GM21515 (cell line): Measurements from ENCODE around the gene NPIPB4.
A peak's percentile ranks its signal among the peaks of the same experiment; 100 is the strongest.
"Not testable (repeated sequence)": the region's sequence is repeated elsewhere in the genome, so short reads cannot be mapped to it uniquely, and the experiment has no call there.

Experiments
- ATAC-seq: cut with Tn5 transposase; IDR thresholded peaks from one replicate; pipeline ENCODE4 v1.9.1; 2021; ENCODE audit not compliant: unreplicated experiment

Gene NPIPB4

GRCh38 chr16:21857656-21858055, at the start of gene NPIPB4:
Gene NPIPB4 (minus strand): TSS chr16:21857756. CDS start chr16:21857378, 378 bp downstream.
- not testable (repeated sequence) for ATAC-seq

DNA sequence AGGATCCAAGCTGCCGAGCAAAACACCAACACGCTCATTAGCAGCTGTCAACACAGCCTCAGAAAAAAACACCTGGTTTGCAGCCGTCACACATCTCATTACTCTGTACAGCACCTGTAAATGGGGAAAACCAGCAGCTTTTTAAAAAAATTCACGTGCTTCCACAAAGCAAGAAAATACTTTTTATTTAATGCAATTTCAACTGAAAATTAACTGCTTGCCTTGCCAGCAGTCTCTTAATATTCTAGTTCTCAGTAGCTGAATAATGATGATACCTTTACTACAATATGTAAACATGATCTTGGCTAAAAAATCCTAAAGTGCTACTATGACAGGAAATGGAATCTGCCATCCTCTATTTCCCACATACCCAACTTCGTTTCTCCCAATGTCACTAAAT, 41.4 kb upstream of the NPIPB4 start:
- not testable (repeated sequence) for ATAC-seq

- not testable (repeated sequence) for ATAC-seq
Observed at GRCh38 chr16:21881988-21882387, 24.4 kb upstream of the NPIPB4 start.

GRCh38 chr16:21837186-21837585, 20.4 kb downstream of the NPIPB4 start:
- ATAC-seq, result not testable (repeated sequence)

- not testable (repeated sequence) for ATAC-seq
Observed at GRCh38 chr16:21836334-21836733, 21.2 kb downstream of the NPIPB4 start.

GRCh38 chr16:21835747-21836146, 21.8 kb downstream of the NPIPB4 start:
- not testable (repeated sequence) for ATAC-seq

DNA sequence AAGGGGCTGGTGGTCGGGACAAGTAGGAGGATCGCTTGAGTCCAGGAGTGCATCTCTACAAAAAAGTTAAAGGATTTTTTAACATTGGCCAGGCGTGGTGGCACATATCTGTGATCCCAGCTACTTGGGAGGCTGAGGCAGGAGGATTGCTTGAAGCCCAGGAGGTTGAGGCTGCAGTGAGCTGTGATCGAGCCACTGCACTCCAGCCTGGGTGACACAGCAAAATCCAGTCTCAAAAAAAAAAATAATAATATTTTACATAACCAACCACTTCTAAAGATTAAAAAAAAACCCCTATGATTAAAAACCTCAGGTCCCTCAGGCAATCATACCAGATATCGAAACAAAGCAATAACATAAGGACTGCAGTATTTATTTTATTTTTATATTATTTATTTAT, 23.3 kb downstream of the NPIPB4 start:
- not testable (repeated sequence) for ATAC-seq

GRCh38 chr16:21829929-21830328, 27.6 kb downstream of the NPIPB4 start:
- ATAC-seq, result not testable (repeated sequence)

GRCh38 chr16:21826067-21826706, 31.4 kb downstream of the NPIPB4 start:
- ATAC-seq, result not testable (repeated sequence)

DNA sequence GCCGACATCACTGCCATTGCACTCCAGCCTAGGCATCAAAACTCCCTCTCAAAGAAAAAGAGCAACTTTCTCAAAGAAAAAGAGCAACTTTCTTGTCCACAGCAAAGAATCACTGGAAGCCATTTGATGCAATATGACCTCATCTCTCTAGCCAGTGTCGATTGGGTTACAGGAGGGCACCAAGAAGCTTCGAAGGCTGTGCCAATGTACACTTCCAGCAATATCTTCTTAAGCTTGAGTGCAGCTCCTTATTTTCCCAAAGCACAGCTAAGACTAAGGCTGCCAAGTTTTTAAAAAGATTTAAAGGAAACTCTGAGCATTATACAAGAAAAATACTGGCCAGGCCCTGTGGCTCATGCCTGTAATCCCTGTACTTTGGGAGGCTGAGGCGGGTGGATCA, 32.0 kb downstream of the NPIPB4 start:
- not testable (repeated sequence) for ATAC-seq

GRCh38 chr16:21823258-21823657, 34.3 kb downstream of the NPIPB4 start:
- ATAC-seq, result not testable (repeated sequence)

- not testable (repeated sequence) for ATAC-seq
Observed at GRCh38 chr16:21820908-21821465, 36.6 kb downstream of the NPIPB4 start.

DNA sequence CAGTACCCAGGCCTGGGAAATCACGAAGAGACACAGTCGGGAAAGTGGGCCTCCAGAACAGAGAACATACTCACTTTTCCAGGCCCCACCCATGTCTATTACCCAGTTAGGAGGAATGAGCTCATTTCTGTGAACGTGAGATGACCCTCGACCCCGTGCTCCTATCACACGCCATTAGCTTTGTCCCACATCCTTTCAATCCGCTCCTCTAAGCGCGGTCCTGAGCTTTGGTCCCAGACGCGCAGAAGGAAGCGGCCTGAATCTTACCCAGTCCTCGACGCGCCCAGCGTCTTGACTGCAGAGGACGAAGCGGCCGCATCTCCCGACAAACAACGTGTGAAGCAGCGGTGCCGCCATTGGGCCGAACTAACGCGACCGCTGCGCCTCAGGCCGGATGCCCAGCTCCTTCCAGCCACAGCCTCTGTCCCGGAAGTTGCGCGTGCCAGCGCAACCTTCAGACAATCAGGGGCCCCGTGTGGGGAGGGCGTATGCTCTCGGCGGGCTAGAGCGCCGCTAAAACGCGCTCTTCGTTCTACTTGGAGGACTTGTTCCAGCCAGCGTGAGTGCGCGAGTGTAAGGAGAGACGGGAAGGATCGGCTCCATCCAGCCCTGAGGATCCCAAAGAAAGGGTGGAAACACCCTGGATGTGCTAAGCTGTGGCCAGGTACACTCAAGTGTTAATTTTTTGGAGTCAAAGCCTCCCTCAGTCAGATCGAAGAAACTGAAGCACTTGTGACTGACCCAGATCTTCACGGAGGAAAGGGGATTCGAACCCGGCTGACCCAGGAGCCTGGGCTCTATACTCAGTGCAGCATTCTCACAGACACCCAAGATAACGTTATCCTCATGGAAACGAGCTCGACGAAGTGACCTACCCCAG, 37.3 kb downstream of the NPIPB4 start:
- peak; percentile 89 for ATAC-seq

DNA sequence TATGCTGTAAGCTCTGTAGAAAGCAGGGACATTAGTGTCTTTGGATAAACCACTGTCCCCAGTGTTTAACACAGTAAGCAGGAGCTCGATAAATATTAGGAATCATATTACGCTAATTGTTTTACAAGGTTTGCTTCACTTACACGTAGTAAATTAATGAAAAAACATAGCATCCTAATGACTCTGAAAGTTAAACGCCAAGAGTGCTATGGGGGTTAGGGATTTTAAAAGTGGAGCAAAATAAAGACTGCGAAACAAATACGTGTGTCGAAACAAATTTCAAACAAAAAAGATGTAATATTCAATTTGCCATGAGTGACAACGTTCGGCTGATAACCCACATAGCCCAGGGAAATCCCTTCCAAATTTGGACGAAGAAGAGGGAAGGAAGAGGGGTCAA, 37.9 kb downstream of the NPIPB4 start:
- not testable (repeated sequence) for ATAC-seq

GRCh38 chr16:21817012-21817411, 40.5 kb downstream of the NPIPB4 start:
- ATAC-seq, result not testable (repeated sequence)

- not testable (repeated sequence) for ATAC-seq
Observed at GRCh38 chr16:21815694-21816093, 41.9 kb downstream of the NPIPB4 start.

GRCh38 chr16:21802375-21802663, 55.2 kb downstream of the NPIPB4 start:
- not testable (repeated sequence) for ATAC-seq

- not testable (repeated sequence) for ATAC-seq
Observed at GRCh38 chr16:21801538-21802374, 55.8 kb downstream of the NPIPB4 start.

DNA sequence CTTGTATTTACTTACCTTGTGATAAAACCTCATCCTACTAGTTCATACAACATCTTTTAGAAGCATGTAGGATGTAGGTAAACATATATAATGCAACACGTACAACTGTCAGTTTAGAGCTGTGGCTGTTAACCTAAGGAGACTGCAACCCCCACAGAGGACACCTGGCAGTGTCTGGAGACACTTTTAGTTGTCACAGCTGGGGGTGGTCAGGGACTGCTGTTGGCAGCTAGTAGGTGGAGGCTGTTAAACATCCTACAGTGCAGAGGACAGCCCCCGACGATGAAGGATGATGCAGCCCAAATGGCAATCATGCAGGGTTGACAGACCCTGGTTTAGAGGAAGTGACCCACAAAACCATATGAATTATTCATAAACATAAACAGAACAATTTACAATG, 59.0 kb downstream of the NPIPB4 start:
- not testable (repeated sequence) for ATAC-seq

GRCh38 chr16:21793310-21793709, 64.2 kb downstream of the NPIPB4 start:
- not testable (repeated sequence) for ATAC-seq

DNA sequence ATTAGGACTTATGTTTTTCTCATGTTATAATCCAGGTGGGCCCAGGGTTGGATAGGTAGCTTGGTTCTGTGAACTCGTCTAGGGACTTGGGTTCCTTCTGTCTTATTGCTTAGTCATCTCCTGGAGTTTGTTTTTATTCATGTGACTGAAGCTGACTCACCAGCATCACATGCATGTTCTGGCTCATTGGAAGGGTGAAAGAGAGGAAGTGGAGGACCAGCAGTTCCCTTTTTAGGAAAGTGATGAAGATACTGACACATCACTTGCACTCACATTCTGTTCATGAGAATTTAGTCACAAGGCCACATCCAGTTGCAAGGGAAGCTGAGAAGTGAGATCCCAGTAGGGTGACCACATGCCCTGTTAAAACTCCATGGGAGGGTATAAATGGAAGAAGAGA, 67.0 kb downstream of the NPIPB4 start:
- ATAC-seq, result not testable (repeated sequence)
